Liver (tissue), 3 donors: ENCODE results near the gene INPP5B.

ENCODE experiments used
- FOXA1 ChIP-seq: IDR thresholded peaks from 2 replicates; pipeline ENCODE4 v1.6.1; 2016; ENCODE audit warnings: antibody characterized with exemption
- GABPA ChIP-seq, 2 donors: IDR thresholded peaks in 1 of 2; conservative IDR thresholded peaks in 1 of 2; 2 replicates each; pipeline ENCODE4 v1.6.1; 2016; ENCODE audit warnings: antibody characterized with exemption in 2 of 2, mild to moderate bottlenecking in 1 of 2, moderate library complexity in 1 of 2
- JUND ChIP-seq, 2 donors: IDR thresholded peaks; 2 replicates each; pipeline ENCODE4 v1.6.1; 2016; ENCODE audit warnings: antibody characterized with exemption in 2 of 2
- RAD21 ChIP-seq, 2 donors: IDR thresholded peaks; 2 replicates each; pipeline ENCODE4 v1.6.1; 2016; ENCODE audit warnings: antibody characterized with exemption in 2 of 2, mild to moderate bottlenecking in 2 of 2
- SP1 ChIP-seq: IDR thresholded peaks from 2 replicates; pipeline ENCODE4 v1.6.1; 2018; ENCODE audit warnings: antibody characterized with exemption, mild to moderate bottlenecking
- TF ChIP-seq, protein P1 (sequence below): fragments of 150-350 bp; IDR thresholded peaks from 2 replicates; pipeline ENCODE4 v1.5.1; 2017; ENCODE audit warnings: improper control_type of control experiment, low read depth, low read length; ENCODE audit not compliant: missing input control
- TF ChIP-seq, protein P2 (sequence below): IDR thresholded peaks from 2 replicates; pipeline ENCODE4 v1.6.1; 2016; ENCODE audit warnings: antibody characterized with exemption
- TF ChIP-seq, protein P3 (sequence below): IDR thresholded peaks from 2 replicates; pipeline ENCODE4 v1.6.1; 2016; ENCODE audit warnings: antibody characterized with exemption
- donor health status: healthy.
- donor health status: healthy.

DNA sequence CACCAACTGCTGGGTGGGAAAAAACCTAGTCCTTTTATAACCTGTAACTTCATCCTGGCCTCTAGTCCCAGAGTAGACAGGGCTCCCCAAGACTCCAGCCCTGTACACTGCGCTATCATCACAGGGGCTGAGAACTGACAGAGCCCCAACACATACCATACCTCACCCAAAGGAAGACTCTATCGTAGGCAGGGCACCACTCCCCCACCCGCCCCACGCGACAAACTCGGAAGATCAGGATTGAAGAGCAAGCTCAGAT lies 15.8 kb downstream of the INPP5B start:
- TF ChIP-seq, protein P1, sequence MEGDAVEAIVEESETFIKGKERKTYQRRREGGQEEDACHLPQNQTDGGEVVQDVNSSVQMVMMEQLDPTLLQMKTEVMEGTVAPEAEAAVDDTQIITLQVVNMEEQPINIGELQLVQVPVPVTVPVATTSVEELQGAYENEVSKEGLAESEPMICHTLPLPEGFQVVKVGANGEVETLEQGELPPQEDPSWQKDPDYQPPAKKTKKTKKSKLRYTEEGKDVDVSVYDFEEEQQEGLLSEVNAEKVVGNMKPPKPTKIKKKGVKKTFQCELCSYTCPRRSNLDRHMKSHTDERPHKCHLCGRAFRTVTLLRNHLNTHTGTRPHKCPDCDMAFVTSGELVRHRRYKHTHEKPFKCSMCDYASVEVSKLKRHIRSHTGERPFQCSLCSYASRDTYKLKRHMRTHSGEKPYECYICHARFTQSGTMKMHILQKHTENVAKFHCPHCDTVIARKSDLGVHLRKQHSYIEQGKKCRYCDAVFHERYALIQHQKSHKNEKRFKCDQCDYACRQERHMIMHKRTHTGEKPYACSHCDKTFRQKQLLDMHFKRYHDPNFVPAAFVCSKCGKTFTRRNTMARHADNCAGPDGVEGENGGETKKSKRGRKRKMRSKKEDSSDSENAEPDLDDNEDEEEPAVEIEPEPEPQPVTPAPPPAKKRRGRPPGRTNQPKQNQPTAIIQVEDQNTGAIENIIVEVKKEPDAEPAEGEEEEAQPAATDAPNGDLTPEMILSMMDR: no peak
- TF ChIP-seq JUND (IDR thresholded peaks at IDR 0.05): no peak
- no peak for TF ChIP-seq FOXA1
- TF ChIP-seq, protein P2, sequence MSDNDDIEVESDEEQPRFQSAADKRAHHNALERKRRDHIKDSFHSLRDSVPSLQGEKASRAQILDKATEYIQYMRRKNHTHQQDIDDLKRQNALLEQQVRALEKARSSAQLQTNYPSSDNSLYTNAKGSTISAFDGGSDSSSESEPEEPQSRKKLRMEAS: no peak
- TF ChIP-seq, protein P3, sequence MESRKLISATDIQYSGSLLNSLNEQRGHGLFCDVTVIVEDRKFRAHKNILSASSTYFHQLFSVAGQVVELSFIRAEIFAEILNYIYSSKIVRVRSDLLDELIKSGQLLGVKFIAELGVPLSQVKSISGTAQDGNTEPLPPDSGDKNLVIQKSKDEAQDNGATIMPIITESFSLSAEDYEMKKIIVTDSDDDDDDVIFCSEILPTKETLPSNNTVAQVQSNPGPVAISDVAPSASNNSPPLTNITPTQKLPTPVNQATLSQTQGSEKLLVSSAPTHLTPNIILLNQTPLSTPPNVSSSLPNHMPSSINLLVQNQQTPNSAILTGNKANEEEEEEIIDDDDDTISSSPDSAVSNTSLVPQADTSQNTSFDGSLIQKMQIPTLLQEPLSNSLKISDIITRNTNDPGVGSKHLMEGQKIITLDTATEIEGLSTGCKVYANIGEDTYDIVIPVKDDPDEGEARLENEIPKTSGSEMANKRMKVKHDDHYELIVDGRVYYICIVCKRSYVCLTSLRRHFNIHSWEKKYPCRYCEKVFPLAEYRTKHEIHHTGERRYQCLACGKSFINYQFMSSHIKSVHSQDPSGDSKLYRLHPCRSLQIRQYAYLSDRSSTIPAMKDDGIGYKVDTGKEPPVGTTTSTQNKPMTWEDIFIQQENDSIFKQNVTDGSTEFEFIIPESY: no peak
- no peak for TF ChIP-seq GABPA (IDR thresholded peaks at IDR 0.05 in 1 of 2, conservative IDR thresholded peaks at IDR 0.05 in 1 of 2)
- no peak for TF ChIP-seq SP1
- no peak for TF ChIP-seq RAD21 (IDR thresholded peaks at IDR 0.05)
